Loucy (cell line): ENCODE results near the gene BHLHE23.

Source experiments
- H2AFZ ChIP-seq: fragments of 200-600 bp; sonication (generic); 2 replicates; pipeline ENCODE4 v1.6.0; 2016; ENCODE audit warnings: antibody characterized with exemption, mild to moderate bottlenecking, low read length, moderate library complexity
- H3F3A ChIP-seq: fragments of 200-600 bp; 2 replicates; pipeline ENCODE4 v1.6.0; 2016; ENCODE audit warnings: antibody characterized with exemption, low read depth, mild to moderate bottlenecking
- H3K27me3 ChIP-seq: fragments of 200-600 bp; sonication (generic); 2 replicates; pipeline ENCODE4 v1.6.1; 2014; ENCODE audit warnings: low read length, mild to moderate bottlenecking; ENCODE audit not compliant: insufficient read depth, poor library complexity, severe bottlenecking
- H3K36me3 ChIP-seq: fragments of 200-600 bp; sonication (generic); 2 replicates; pipeline ENCODE4 v1.6.1; 2016; ENCODE audit warnings: low read length; ENCODE audit not compliant: insufficient read depth
- H3K4me1 ChIP-seq: fragments of 200-600 bp; sonication (generic); 2 replicates; pipeline ENCODE4 v1.5.1; 2014; ENCODE audit warnings: low read length, mild to moderate bottlenecking; ENCODE audit not compliant: insufficient read depth, poor library complexity, severe bottlenecking
- H3K4me2 ChIP-seq: fragments of 200-600 bp; sonication (generic); 2 replicates; pipeline ENCODE4 v1.6.0; 2014; ENCODE audit warnings: antibody characterized with exemption, low read length, low read depth, mild to moderate bottlenecking; ENCODE audit not compliant: poor library complexity, severe bottlenecking
- H3K4me3 ChIP-seq: fragments of 200-600 bp; sonication (generic); 2 replicates; pipeline ENCODE4 v1.5.1; 2014; ENCODE audit warnings: low read length, mild to moderate bottlenecking, mixed read lengths; ENCODE audit not compliant: poor library complexity, severe bottlenecking
- H3K79me2 ChIP-seq: fragments of 200-600 bp; sonication (generic); 2 replicates; pipeline ENCODE4 v1.6.1; 2014; ENCODE audit warnings: low read length; ENCODE audit not compliant: insufficient read depth
- H3K9ac ChIP-seq: fragments of 200-600 bp; sonication (generic); 2 replicates; pipeline ENCODE4 v1.6.0; 2014; ENCODE audit warnings: mild to moderate bottlenecking, low read depth, low read length, moderate library complexity; ENCODE audit not compliant: poor library complexity, severe bottlenecking
- H3K9me2 ChIP-seq: fragments of 200-600 bp; sonication (generic); replicated peaks from 2 replicates; pipeline ENCODE4 v1.6.1; 2016; ENCODE audit warnings: low read depth, low read length, mixed read lengths
- H3K9me3 ChIP-seq: fragments of 200-600 bp; sonication (generic); 2 replicates; pipeline ENCODE4 v1.6.1; 2014; ENCODE audit warnings: mild to moderate bottlenecking, antibody characterized with exemption, low read length, low read depth; ENCODE audit not compliant: insufficient read depth
- H4K20me1 ChIP-seq: fragments of 200-600 bp; sonication (generic); 2 replicates; pipeline ENCODE4 v1.6.0; 2014; ENCODE audit warnings: antibody characterized with exemption, low read length, mild to moderate bottlenecking; ENCODE audit not compliant: insufficient read depth, poor library complexity, severe bottlenecking
- CTCF ChIP-seq: fragments of 200-600 bp; sonication (generic); conservative IDR thresholded peaks from 2 replicates; pipeline ENCODE4 v1.5.1; 2014; ENCODE audit warnings: mild to moderate bottlenecking, antibody characterized with exemption, low read length
- EZH2phosphoT487 ChIP-seq: fragments of 200-600 bp; IDR thresholded peaks from 2 replicates; pipeline ENCODE4 v1.6.1; 2018; ENCODE audit warnings: antibody characterized with exemption, mild to moderate bottlenecking, moderate library complexity, borderline replicate concordance

Gene BHLHE23

GRCh38 chr20:63015662-63016361 is 9.0 kb upstream of the BHLHE23 start:
- no peak for TF ChIP-seq CTCF
- TF ChIP-seq EZH2phosphoT487: no peak
- no peak overlapping the region for H2AFZ ChIP-seq
- H3F3A ChIP-seq: no peaks in the 10 kb centered on the region
- no peaks in the 10 kb centered on the region for H3K27me3 ChIP-seq
- H3K9me2 ChIP-seq: no peaks in the 10 kb centered on the region
- no peak overlapping the region for H3K9ac ChIP-seq
- H3K9me3 ChIP-seq: peaks cover 5% of the 10 kb centered on the region
- H3K4me2 ChIP-seq: no peak overlapping the region
- H3K36me3 ChIP-seq: no peaks in the 10 kb centered on the region
- no peaks in the 10 kb centered on the region for H3K79me2 ChIP-seq
- H4K20me1 ChIP-seq: no peaks in the 10 kb centered on the region
- H3K4me3 ChIP-seq: no peak overlapping the region
- H3K4me1 ChIP-seq: no peaks in the 10 kb centered on the region

- no peak overlapping the region for H3K9ac ChIP-seq
- no peak overlapping the region for H3K4me3 ChIP-seq
- H3K27me3 ChIP-seq: no peaks in the 10 kb centered on the region
- H2AFZ ChIP-seq: no peak overlapping the region
- no peaks in the 10 kb centered on the region for H3K36me3 ChIP-seq
- H3F3A ChIP-seq: no peaks in the 10 kb centered on the region
- H3K4me1 ChIP-seq: no peaks in the 10 kb centered on the region
- H3K9me2 ChIP-seq: no peaks in the 10 kb centered on the region
- TF ChIP-seq EZH2phosphoT487 (no peak), CTCF (no peak)
- no peak overlapping the region for H3K4me2 ChIP-seq
- H3K79me2 ChIP-seq: no peaks in the 10 kb centered on the region
- H3K9me3 ChIP-seq: peaks cover 5% of the 10 kb centered on the region
- H4K20me1 ChIP-seq: no peaks in the 10 kb centered on the region
These were observed 8.4 kb upstream of the BHLHE23 start for GRCh38 chr20:63015147-63015661.

GRCh38 chr20:63014710-63015109 is 7.9 kb upstream of the BHLHE23 start:
- no peaks in the 10 kb centered on the region for H3K36me3 ChIP-seq
- no peak overlapping the region for H3K4me2 ChIP-seq
- H3K4me3 ChIP-seq: no peak overlapping the region
- H3K4me1 ChIP-seq: no peaks in the 10 kb centered on the region
- H3K9me3 ChIP-seq: peaks cover 5% of the 10 kb centered on the region
- H3K79me2 ChIP-seq: peaks cover 3% of the 10 kb centered on the region
- H3K9ac ChIP-seq: no peak overlapping the region
- H3K9me2 ChIP-seq: no peaks in the 10 kb centered on the region
- no peaks in the 10 kb centered on the region for H3F3A ChIP-seq
- H2AFZ ChIP-seq: no peak overlapping the region
- TF ChIP-seq CTCF: no peak
- no peak for TF ChIP-seq EZH2phosphoT487
- H3K27me3 ChIP-seq: no peaks in the 10 kb centered on the region
- H4K20me1 ChIP-seq: peaks cover 2% of the 10 kb centered on the region
